CD8-positive, alpha-beta memory T cell (primary cell): ENCODE measurements around the gene KCNJ10. TPM values are rescaled to one million over a fixed set of nuclear protein-coding genes. Genes with fewer than 3 reads are reported as not detected.
A peak's percentile ranks its signal among the peaks of the same experiment; 100 is the strongest.

ENCODE experiments used
- CTCF ChIA-PET: fragments of 350-600 bp; sonication (Branson Sonifier 250); formaldehyde crosslinking; loops from one replicate; lab custom pipeline; 2021; ENCODE audit warnings: antibody characterized with exemption; lab: Charles Lee
- POLR2A ChIA-PET: fragments of 350-600 bp; sonication (Branson Sonifier 250); formaldehyde crosslinking; loops from one replicate; lab custom pipeline; 2021; ENCODE audit warnings: antibody characterized with exemption; lab: Charles Lee
- DNase-seq, 5 donors: peaks; one replicate each; pipeline versions ENCODE4 v3.0.0 to v3.0.0-alpha.2; 2020 to 2022; ENCODE audit warnings: mixed read lengths in 1 of 5
- H3K27ac ChIP-seq: one replicate; pipeline ENCODE4 v1.7.0; 2013; ENCODE audit warnings: low read depth, mild to moderate bottlenecking, low read length, moderate library complexity
- H3K27me3 ChIP-seq: 2 replicates; pipeline ENCODE4 v1.7.0; 2013; ENCODE audit warnings: low read length, mild to moderate bottlenecking; ENCODE audit not compliant: insufficient read depth, poor library complexity, severe bottlenecking
- H3K36me3 ChIP-seq: 2 replicates; pipeline ENCODE4 v1.7.0; 2013; ENCODE audit warnings: mild to moderate bottlenecking, low read length, moderate library complexity; ENCODE audit not compliant: insufficient read depth
- H3K4me1 ChIP-seq: 2 replicates; pipeline ENCODE4 v1.7.0; 2013; ENCODE audit warnings: mild to moderate bottlenecking, low read length, moderate library complexity; ENCODE audit not compliant: insufficient read depth
- H3K4me3 ChIP-seq: 2 replicates; pipeline ENCODE4 v1.7.0; 2013; ENCODE audit warnings: mild to moderate bottlenecking, low read length
- H3K9me3 ChIP-seq: 2 replicates; pipeline ENCODE4 v1.7.0; 2013; ENCODE audit warnings: mild to moderate bottlenecking, low read length
- H3K27ac Mint-ChIP-seq, 8 donors: one replicate each; pipeline ENCODE4 v1.8.0; 2020 to 2021; ENCODE audit warnings: mixed read lengths in 8 of 8, mild to moderate bottlenecking in 6 of 8, inconsistent platforms in 3 of 8, moderate library complexity in 3 of 8
- H3K27me3 Mint-ChIP-seq, 2 donors: one replicate each; pipeline ENCODE4 v1.8.0; 2020 to 2021; ENCODE audit warnings: mixed read lengths in 2 of 2, mild to moderate bottlenecking in 1 of 2, moderate library complexity in 1 of 2
- H3K36me3 Mint-ChIP-seq, 3 donors: one replicate each; pipeline ENCODE4 v1.8.0; 2020 to 2021; ENCODE audit warnings: mixed read lengths in 3 of 3, inconsistent platforms in 1 of 3, mild to moderate bottlenecking in 1 of 3
- H3K4me1 Mint-ChIP-seq, 3 donors: one replicate each; pipeline ENCODE4 v1.8.0; 2020 to 2021; ENCODE audit warnings: mixed read lengths in 3 of 3, inconsistent platforms in 1 of 3, mild to moderate bottlenecking in 1 of 3
- H3K4me3 Mint-ChIP-seq, 7 donors: one replicate each; pipeline ENCODE4 v1.8.0; 2020 to 2021; ENCODE audit warnings: mixed read lengths in 7 of 7, mild to moderate bottlenecking in 6 of 7, moderate library complexity in 4 of 7, inconsistent platforms in 2 of 7
- H3K9me3 Mint-ChIP-seq, 5 donors: one replicate each; pipeline ENCODE4 v1.8.0; 2020 to 2022; ENCODE audit warnings: mixed read lengths in 5 of 5, mild to moderate bottlenecking in 3 of 5, moderate library complexity in 2 of 5, inconsistent platforms in 1 of 5
- polyA plus RNA-seq: library from polyadenylated mRNA; unstranded; fragments of 300-500 nt; fragmentation: Illumina TruSeq; gene quantifications from one replicate; pipeline ENCODE4 v1.2.3, GENCODE V29; 2021
- total RNA-seq, 2 experiments: library from RNA; stranded (reverse); gene quantifications; one replicate each; pipeline ENCODE4 v1.2.3, GENCODE V29; 2021

KCNJ10 gene
- total and polyA plus RNA-seq, 3 experiments from 2014 or later: 0.13 TPM; not detected in 2

DNA sequence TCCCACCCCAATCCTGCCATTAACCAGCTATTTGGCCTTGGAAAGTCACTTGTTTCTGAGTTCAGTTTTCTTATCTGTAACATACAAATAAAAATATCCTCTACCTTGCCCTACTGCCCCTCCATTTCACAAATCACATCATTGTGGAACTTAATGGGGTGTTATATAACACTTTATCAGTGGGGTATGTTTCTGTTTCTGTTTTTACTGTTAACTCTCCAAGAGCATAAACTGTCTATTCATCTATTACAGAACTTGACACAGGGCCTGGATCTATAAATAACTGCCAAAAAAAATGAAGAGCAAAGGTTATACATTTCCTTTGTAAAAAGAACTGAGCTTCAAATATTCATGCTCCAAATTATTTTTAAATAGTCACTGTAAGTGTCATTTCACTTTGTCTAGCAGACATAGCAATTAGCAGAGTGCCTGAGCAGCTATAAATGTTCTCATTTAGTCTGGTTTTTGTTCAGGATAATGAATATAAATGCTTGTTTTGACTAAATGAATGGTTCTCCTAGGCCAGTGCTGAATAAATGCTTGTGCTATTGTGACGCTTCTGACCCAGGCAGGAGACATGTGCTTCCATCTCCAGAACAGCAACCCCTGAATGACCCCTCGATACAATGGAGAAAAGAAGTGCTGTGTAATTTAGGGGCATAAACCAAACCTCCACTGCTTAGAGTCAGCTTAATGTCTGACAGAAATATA is 45.6 kb downstream of the KCNJ10 start:
- no peak overlapping the region for H3K4me3 Mint-ChIP-seq
- H3K36me3 Mint-ChIP-seq: peaks cover 0 to 7% (median 4%) of the 10 kb centered on the region in 3 donors
- no peak overlapping the region for H3K4me3 ChIP-seq
- CTCF ChIA-PET: interaction anchor here (1.3 kb wide), 1 partner anchor 16 kb away, joined by 4 read pairs; no protein-coding TSS in a partner anchor
- H3K27ac Mint-ChIP-seq: peak overlapping the region in 1 of 8 donors; percentile 35
- H3K4me1 Mint-ChIP-seq: peaks cover 11 to 22% (median 15%) of the 10 kb centered on the region in 3 donors
- no peak overlapping the region for H3K27ac ChIP-seq
- H3K9me3 Mint-ChIP-seq: no peaks in the 10 kb centered on the region
- H3K27me3 ChIP-seq: no peaks in the 10 kb centered on the region
- no peaks in the 10 kb centered on the region for H3K27me3 Mint-ChIP-seq
- no peaks in the 10 kb centered on the region for H3K4me1 ChIP-seq
- no peak for DNase-seq
- H3K36me3 ChIP-seq: no peaks in the 10 kb centered on the region
- POLR2A ChIA-PET: no interaction called here
- H3K9me3 ChIP-seq: no peaks in the 10 kb centered on the region

DNA sequence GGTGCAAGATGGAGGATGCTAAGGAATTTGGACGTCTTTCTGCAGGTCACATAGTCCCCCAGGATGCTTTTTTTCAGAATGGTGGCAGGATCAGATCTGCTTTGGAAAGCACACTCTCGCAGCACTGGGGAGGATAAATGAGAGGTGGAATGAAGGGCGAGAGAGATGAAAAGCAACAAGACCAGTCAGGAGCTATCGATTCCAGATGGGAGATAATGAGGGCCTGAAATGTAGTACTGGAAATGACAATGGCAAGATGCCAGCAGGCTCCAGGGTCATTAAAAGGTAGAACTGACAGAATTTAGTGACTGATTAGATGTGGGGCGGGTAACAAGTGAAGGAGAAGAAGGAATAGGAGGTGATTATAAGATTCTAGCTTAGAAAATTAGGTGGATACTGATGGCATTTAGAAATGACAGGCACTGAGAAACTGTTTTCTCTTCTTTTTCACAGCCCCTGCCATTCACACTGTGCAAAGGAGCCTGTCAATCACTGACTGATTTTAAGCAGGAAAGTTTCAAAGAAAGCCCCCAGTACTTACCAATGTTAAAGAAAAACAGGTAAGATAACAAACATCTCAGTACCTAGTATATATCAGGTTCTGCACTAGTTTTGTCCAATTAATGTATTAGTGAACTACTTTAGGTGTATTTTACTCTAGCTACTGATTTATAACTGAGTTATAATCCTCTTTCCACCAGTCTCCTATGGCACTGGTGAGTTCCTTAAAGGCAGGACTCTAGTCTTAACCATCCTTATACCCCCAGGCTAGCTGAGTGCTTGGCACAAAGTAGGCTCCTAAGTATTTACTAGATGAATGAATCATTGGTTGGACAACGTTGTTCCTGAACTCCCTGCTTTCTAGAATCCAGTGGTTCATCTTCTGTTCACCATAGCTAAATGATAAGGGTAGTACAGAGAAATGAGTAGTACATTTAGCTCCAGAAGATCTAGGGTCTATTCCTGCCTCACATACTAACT is 47.3 kb downstream of the KCNJ10 start:
- H3K36me3 Mint-ChIP-seq: peaks cover 0 to 9% (median 4%) of the 10 kb centered on the region in 3 donors
- POLR2A ChIA-PET: no interaction called here
- DNase-seq: no peak

DNA sequence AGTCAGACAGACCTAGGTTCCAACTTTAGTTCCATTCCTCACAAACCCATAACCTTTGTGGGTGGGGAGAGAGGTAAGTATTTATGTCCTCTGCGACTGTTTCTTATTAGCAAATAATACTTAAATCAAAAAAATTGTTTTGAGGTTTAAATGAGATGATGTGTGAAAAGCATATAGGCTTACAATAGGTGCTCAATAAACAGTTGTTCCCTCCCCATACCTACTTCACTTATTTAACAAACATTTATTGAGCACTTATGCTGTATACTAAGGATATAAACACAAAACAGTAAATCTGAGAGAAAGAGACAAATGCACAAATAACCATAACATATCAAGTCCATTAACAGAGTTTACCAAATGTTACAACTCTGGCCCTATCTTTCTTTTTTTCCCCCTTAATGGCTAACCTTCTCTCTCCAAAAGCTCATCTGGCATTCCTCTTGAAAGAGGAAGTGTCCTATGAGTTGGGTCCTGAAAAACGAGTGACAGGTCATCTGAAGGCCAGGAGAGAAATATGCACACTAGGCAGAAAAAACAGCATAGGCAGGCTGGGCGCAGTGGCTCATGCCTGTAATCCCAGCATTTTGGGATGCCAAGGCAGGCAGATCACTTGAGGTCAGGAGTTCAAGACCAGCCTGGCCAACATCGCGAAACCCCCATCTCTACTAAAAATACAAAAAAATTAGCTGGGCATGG is 48.4 kb downstream of the KCNJ10 start:
- Mint-ChIP-seq H3K36me3 (peaks cover 0 to 10% (median 0%) of the 10 kb centered on the region in 3 donors), H3K9me3 (no peaks in the 10 kb centered on the region), H3K27me3 (peaks cover 6% of the 10 kb centered on the region in 2 donors), H3K4me3 (no peak overlapping the region), H3K27ac (no peak overlapping the region), H3K4me1 (no peaks in the 10 kb centered on the region)
- Histone ChIP-seq H3K27ac (no peak overlapping the region), H3K36me3 (no peaks in the 10 kb centered on the region), H3K9me3 (no peaks in the 10 kb centered on the region), H3K4me1 (no peaks in the 10 kb centered on the region), H3K4me3 (no peak overlapping the region), H3K27me3 (no peaks in the 10 kb centered on the region)
- DNase-seq: no peak
- POLR2A ChIA-PET: no interaction called here
- CTCF ChIA-PET: interaction anchor here (0.7 to 1.6 kb wide), 3 partner anchors 14 to 64 kb away, joined by 3 to 5 read pairs (median 4); no protein-coding TSS in a partner anchor

More for the DNA sequence above, 47.3 kb downstream of the KCNJ10 start:
- H3K4me1 Mint-ChIP-seq: peaks cover under 1 to 7% (median 5%) of the 10 kb centered on the region in 3 donors
- H3K27me3 Mint-ChIP-seq: peaks cover under 1 to 5% of the 10 kb centered on the region in 2 donors
- H3K9me3 ChIP-seq: no peaks in the 10 kb centered on the region
- H3K27ac ChIP-seq: no peak overlapping the region
- H3K27ac Mint-ChIP-seq: peak overlapping the region in 1 of 8 donors; percentile 61
- H3K4me3 Mint-ChIP-seq: no peak overlapping the region
- H3K4me1 ChIP-seq: no peaks in the 10 kb centered on the region
- H3K9me3 Mint-ChIP-seq: no peaks in the 10 kb centered on the region
- H3K27me3 ChIP-seq: no peaks in the 10 kb centered on the region
- CTCF ChIA-PET: interaction anchor here (0.7 to 1.6 kb wide), 3 partner anchors 15 to 62 kb away, joined by 3 to 5 read pairs (median 4); no protein-coding TSS in a partner anchor
- no peak overlapping the region for H3K4me3 ChIP-seq
- no peaks in the 10 kb centered on the region for H3K36me3 ChIP-seq

DNA sequence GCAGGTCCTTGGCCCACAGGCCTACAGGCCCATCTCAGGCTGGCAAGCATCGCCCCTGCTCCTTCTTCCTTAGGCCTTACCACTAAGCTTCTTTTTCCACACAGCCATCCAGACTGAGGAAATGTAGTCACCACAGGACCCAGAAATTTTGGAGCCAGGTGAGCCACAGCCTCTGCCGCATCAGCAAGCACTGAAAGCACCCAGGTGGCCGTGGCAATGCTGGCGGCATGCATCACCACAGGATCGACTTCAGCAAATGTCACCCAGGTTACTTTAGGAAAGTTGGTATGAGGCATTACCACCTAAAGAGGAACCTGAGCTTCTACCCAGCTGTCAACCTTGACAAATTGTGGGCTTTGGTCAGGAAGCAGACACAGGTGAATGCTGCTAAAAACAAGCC is 49.8 kb downstream of the KCNJ10 start:
- Histone ChIP-seq H3K4me1 (no peaks in the 10 kb centered on the region), H3K27me3 (no peaks in the 10 kb centered on the region), H3K27ac (no peak overlapping the region), H3K36me3 (no peaks in the 10 kb centered on the region), H3K9me3 (no peaks in the 10 kb centered on the region), H3K4me3 (no peak overlapping the region)
- CTCF ChIA-PET: interaction anchor here (1.3 kb wide), 1 partner anchor 14 kb away, joined by 9 read pairs; no protein-coding TSS in a partner anchor
- Mint-ChIP-seq H3K4me1 (no peaks in the 10 kb centered on the region), H3K27ac (no peak overlapping the region), H3K36me3 (peaks cover 0 to 6% (median 0%) of the 10 kb centered on the region in 3 donors), H3K4me3 (no peak overlapping the region), H3K27me3 (peaks cover 6% of the 10 kb centered on the region in 2 donors), H3K9me3 (no peaks in the 10 kb centered on the region)
- POLR2A ChIA-PET: no interaction called here
- no peak for DNase-seq

DNA sequence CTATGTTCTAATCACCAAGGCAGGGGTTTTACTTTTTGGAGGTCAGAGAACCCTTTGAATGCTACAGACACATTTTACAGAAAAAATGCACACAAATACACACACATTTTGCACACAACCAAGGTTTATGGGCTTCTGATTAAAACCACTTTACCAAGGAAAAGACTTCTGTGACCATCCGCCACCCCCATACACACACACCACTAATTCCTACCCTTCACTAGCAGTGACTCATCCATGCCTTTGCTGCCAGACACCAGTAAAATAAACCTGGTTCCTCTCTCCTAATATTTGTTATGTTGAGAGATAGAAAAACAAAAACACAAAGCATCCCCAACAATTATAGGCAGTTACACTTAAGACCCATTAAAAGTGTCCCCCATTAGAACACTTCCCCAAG is 51.1 kb downstream of the KCNJ10 start:
- H3K4me3 Mint-ChIP-seq: no peak overlapping the region
- no peaks in the 10 kb centered on the region for H3K27me3 ChIP-seq
- POLR2A ChIA-PET: interaction anchor here (0.6 kb wide), 1 partner anchor 1192 kb away, joined by 3 read pairs; no protein-coding TSS in a partner anchor
- no peak overlapping the region for H3K27ac Mint-ChIP-seq
- no peaks in the 10 kb centered on the region for H3K9me3 Mint-ChIP-seq
- peaks cover 6 to 9% of the 10 kb centered on the region in 2 donors for H3K27me3 Mint-ChIP-seq
- no peak for DNase-seq
- H3K4me1 ChIP-seq: no peaks in the 10 kb centered on the region
- no peaks in the 10 kb centered on the region for H3K36me3 ChIP-seq
- H3K36me3 Mint-ChIP-seq: peaks cover 0 to 3% (median 0%) of the 10 kb centered on the region in 3 donors
- H3K9me3 ChIP-seq: no peaks in the 10 kb centered on the region
- H3K4me3 ChIP-seq: no peak overlapping the region
- CTCF ChIA-PET: no interaction called here
- no peak overlapping the region for H3K27ac ChIP-seq
- H3K4me1 Mint-ChIP-seq: no peaks in the 10 kb centered on the region

DNA sequence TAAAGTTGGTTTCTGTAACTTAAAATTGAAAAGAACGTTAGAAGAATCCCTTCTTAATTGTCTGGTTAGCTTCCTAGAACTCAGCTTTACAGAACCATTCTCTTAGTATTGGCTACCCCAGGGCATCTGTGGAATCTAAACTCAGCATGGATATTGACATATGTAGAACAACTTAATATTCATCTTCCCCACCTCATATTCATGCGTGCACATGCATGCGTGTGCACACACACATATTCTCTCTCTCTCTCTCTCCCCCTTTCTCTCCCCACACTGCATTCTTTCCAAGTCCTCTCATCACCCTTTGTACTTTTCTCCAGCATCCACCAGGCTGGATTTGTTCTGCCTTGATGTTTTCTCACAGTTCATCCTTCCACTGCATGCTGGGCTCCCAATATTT is 51.6 kb downstream of the KCNJ10 start:
- no peaks in the 10 kb centered on the region for H3K4me1 Mint-ChIP-seq
- no peak for DNase-seq
- no peak overlapping the region for H3K27ac Mint-ChIP-seq
- Histone ChIP-seq H3K27me3 (no peaks in the 10 kb centered on the region), H3K36me3 (no peaks in the 10 kb centered on the region), H3K4me1 (no peaks in the 10 kb centered on the region), H3K27ac (no peak overlapping the region), H3K4me3 (no peak overlapping the region), H3K9me3 (no peaks in the 10 kb centered on the region)
- peaks cover 0 to 3% (median 0%) of the 10 kb centered on the region in 3 donors for H3K36me3 Mint-ChIP-seq
- peaks cover 10 to 11% of the 10 kb centered on the region in 2 donors for H3K27me3 Mint-ChIP-seq
- ChIA-PET CTCF (interaction anchor here (2.8 kb wide), 1 partner anchor 12 kb away, joined by 17 read pairs; no protein-coding TSS in a partner anchor), POLR2A (interaction anchor here (0.6 kb wide), 1 partner anchor 1192 kb away, joined by 3 read pairs; no protein-coding TSS in a partner anchor)
- peak overlapping the region in 1 of 7 donors; percentile 40 for H3K4me3 Mint-ChIP-seq
- no peaks in the 10 kb centered on the region for H3K9me3 Mint-ChIP-seq

DNA sequence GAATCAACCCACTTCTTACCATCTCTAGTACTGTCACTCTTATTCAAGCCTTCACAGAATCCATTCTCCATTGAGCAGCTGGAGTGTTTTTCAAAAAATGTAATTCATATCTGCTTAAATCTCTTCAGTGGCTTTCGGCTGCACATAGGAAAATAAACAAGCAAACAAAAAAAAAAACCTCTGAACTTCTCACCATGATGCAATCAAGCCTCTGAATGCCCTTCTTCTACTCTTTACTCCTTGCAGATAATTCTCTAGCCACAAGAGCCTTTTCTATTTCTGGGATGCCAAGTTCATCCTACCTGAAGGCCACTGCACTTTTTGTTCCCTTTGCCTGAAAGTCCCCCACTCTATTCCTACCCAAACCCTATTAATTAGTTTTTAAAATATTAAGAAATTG is 52.4 kb downstream of the KCNJ10 start:
- no peaks in the 10 kb centered on the region for H3K36me3 ChIP-seq
- H3K9me3 ChIP-seq: no peaks in the 10 kb centered on the region
- ChIA-PET POLR2A (no interaction called here), CTCF (interaction anchor here (2.8 kb wide), 1 partner anchor 11 kb away, joined by 17 read pairs; no protein-coding TSS in a partner anchor)
- peaks cover 0 to 3% (median 0%) of the 10 kb centered on the region in 3 donors for H3K36me3 Mint-ChIP-seq
- no peaks in the 10 kb centered on the region for H3K9me3 Mint-ChIP-seq
- DNase-seq: no peak
- H3K27ac Mint-ChIP-seq: no peak overlapping the region
- H3K27me3 ChIP-seq: no peaks in the 10 kb centered on the region
- no peaks in the 10 kb centered on the region for H3K4me1 Mint-ChIP-seq
- no peaks in the 10 kb centered on the region for H3K4me1 ChIP-seq
- peaks cover 10 to 11% of the 10 kb centered on the region in 2 donors for H3K27me3 Mint-ChIP-seq
- H3K4me3 Mint-ChIP-seq: peak overlapping the region in 1 of 7 donors; percentile 2
- no peak overlapping the region for H3K27ac ChIP-seq
- H3K4me3 ChIP-seq: no peak overlapping the region
